ENCODE results near the gene AMBP. TPM values are rescaled to one million over a fixed set of nuclear protein-coding genes. Genes with fewer than 3 reads are reported as not detected.

Gene AMBP
- total and polyA plus RNA-seq, 2 donors (not counting 1 experiment from before 2014, with no cell fraction given) = not detected

DNA sequence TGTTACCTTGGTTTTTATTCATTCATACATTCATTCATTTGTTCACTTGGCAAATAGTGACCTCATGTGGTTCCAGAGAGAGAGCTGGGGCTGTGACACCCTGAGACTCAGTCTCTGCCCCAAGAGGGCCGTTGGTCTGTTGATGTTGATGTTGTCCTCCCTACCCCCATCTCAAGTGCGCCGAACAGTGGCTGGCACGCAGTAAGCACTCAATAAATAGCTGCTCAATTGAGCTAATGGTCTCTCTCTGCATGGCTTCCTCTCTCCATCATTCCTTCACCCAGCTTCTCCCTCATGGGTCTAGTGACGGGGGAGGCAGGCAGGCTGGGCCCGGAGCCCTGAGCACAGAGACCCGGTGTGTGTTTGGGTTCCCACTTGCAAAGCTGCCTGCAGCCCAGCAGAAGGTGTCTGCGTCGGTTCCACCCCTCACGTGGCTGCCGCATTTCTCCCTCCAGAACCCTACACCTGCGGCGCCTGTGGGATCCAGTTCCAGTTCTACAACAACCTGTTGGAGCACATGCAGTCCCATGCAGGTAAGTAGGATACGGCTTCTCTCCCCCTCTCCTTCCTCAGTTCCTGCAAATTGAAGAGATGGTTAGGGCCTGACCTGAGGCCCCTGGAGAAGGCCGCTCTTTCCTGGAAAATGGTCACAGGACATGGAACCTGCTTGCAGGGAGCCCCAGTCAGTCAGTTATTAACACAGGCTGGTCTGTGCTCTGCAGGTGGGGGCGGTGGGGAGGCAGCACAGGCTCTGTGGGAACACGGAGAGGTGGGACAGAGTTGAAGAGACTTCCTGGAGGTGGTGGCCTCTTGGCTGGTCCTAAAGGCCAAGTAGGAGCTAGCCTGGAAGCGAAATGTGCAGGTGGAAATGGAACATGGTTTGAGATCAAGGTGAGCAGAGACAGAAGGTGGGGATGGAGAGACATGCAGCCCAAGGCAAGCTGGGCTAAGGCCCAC is 42.0 kb downstream of the AMBP start:
- no peaks in the 10 kb centered on the region for H4K20me1 ChIP-seq (ENCODE audit: control insufficient read depth, insufficient read depth, low read length, poor library complexity, severe bottlenecking)
- no peak overlapping the region for H3K27ac ChIP-seq (ENCODE audit: low read length in 2 of 2)
- H3K4me3 ChIP-seq (ENCODE audit: control extremely low read depth in 1 of 5, extremely low read depth in 1 of 5, insufficient read depth in 1 of 5, low read depth in 2 of 5, low read length in 4 of 5) = no peak overlapping the region
- H3K27me3 Mint-ChIP-seq = no peaks in the 10 kb centered on the region
- no peak for ATAC-seq (ENCODE audit: low read depth)
- H3K27ac Mint-ChIP-seq = no peak overlapping the region
- ChIA-PET CTCF (no interaction called here), POLR2A (no interaction called here)
- no peaks in the 10 kb centered on the region for H3K9me3 Mint-ChIP-seq (ENCODE audit: insufficient read depth)
- no peak overlapping the region for H2AFZ ChIP-seq (ENCODE audit: insufficient read depth, low read depth, low read length, poor library complexity, severe bottlenecking)
- 94% methylated on average over 11 of the region's 18 CpGs for WGBS (ENCODE audit: insufficient coverage)
- DNase-seq = no peak
- H3K4me2 ChIP-seq (replicated peaks; ENCODE audit: low read depth, low read length, poor library complexity, severe bottlenecking) = no peak overlapping the region
- H3K27me3 ChIP-seq (replicated peaks in 1 of 4; ENCODE audit: control extremely low read depth in 1 of 4, control insufficient read depth in 3 of 4, insufficient read depth in 4 of 4, low read length in 3 of 4) = no peaks in the 10 kb centered on the region
- TF ChIP-seq, protein P1, sequence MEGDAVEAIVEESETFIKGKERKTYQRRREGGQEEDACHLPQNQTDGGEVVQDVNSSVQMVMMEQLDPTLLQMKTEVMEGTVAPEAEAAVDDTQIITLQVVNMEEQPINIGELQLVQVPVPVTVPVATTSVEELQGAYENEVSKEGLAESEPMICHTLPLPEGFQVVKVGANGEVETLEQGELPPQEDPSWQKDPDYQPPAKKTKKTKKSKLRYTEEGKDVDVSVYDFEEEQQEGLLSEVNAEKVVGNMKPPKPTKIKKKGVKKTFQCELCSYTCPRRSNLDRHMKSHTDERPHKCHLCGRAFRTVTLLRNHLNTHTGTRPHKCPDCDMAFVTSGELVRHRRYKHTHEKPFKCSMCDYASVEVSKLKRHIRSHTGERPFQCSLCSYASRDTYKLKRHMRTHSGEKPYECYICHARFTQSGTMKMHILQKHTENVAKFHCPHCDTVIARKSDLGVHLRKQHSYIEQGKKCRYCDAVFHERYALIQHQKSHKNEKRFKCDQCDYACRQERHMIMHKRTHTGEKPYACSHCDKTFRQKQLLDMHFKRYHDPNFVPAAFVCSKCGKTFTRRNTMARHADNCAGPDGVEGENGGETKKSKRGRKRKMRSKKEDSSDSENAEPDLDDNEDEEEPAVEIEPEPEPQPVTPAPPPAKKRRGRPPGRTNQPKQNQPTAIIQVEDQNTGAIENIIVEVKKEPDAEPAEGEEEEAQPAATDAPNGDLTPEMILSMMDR (IDR thresholded peaks at IDR 0.05) = no peak
- TF ChIP-seq EZH2 (IDR thresholded peaks at IDR 0.05; ENCODE audit: borderline replicate concordance, insufficient read depth, low read depth, low read length, poor library complexity, severe bottlenecking) = no peak
- H3K9me3 ChIP-seq (ENCODE audit: control extremely low read depth in 1 of 3, control insufficient read depth in 2 of 3, insufficient read depth in 1 of 3, low read length in 2 of 3) = no peaks in the 10 kb centered on the region
- H3K79me2 ChIP-seq (ENCODE audit: control insufficient read depth, insufficient read depth, low read length) = no peaks in the 10 kb centered on the region
- intact Hi-C loops (cut with micrococcal nuclease) = no loop called here
- H3K4me1 Mint-ChIP-seq = no peaks in the 10 kb centered on the region
- no peaks in the 10 kb centered on the region for H3K36me3 ChIP-seq (replicated peaks in 1 of 2; ENCODE audit: control extremely low read depth in 1 of 2, control insufficient read depth in 1 of 2, extremely low read depth in 1 of 2, insufficient read depth in 2 of 2, low read length in 1 of 2)
- no peaks in the 10 kb centered on the region for H3K4me1 ChIP-seq (ENCODE audit: control insufficient read depth in 2 of 2, insufficient read depth in 2 of 2, low read length in 2 of 2)
- H3K4me3 Mint-ChIP-seq = no peak overlapping the region
- no peak overlapping the region for H3K9ac ChIP-seq (ENCODE audit: low read length)

DNA sequence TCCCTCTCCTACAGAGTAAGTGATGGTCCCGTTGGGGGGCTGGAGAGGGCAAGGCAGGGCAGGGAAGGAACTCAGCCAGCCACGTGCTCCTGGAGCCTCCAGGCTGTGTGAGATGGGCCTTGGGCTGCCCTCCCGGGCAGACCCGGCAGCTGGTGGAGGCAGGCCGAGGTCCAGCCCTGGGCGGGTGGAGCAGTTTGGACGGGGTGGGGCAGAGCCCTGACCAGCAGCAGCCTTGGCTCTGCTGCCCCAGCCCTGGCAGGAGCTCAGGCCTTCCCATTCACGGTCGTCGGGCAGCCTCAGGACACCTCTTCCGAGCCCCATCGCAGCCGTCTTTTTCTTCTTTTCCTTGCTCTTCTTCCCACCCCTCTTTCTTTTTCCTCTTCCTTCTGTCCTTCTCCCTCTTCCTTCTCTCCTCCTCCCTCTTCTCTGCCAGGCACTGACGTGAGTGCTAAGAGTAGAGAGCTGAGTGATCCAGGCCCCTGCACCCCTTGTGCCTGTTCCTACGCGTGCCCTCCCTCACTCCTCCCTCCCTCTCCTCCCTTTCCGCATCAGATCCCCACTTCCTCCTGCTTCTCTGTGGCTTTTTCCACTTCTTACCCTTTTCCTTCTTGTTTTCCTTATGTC is 42.8 kb downstream of the AMBP start:
- Histone ChIP-seq H3K36me3 (replicated peaks in 1 of 2; ENCODE audit: control extremely low read depth in 1 of 2, control insufficient read depth in 1 of 2, extremely low read depth in 1 of 2, insufficient read depth in 2 of 2, low read length in 1 of 2) (no peaks in the 10 kb centered on the region), H3K4me1 (ENCODE audit: control insufficient read depth in 2 of 2, insufficient read depth in 2 of 2, low read length in 2 of 2) (no peaks in the 10 kb centered on the region), H3K27me3 (replicated peaks in 1 of 4; ENCODE audit: control extremely low read depth in 1 of 4, control insufficient read depth in 3 of 4, insufficient read depth in 4 of 4, low read length in 3 of 4) (no peaks in the 10 kb centered on the region), H2AFZ (ENCODE audit: insufficient read depth, low read depth, low read length, poor library complexity, severe bottlenecking) (no peak overlapping the region), H4K20me1 (ENCODE audit: control insufficient read depth, insufficient read depth, low read length, poor library complexity, severe bottlenecking) (no peaks in the 10 kb centered on the region), H3K79me2 (ENCODE audit: control insufficient read depth, insufficient read depth, low read length) (no peaks in the 10 kb centered on the region), H3K4me3 (ENCODE audit: control extremely low read depth in 1 of 5, extremely low read depth in 1 of 5, insufficient read depth in 1 of 5, low read depth in 2 of 5, low read length in 4 of 5) (no peak overlapping the region), H3K4me2 (replicated peaks; ENCODE audit: low read depth, low read length, poor library complexity, severe bottlenecking) (no peak overlapping the region), H3K9me3 (ENCODE audit: control extremely low read depth in 1 of 3, control insufficient read depth in 2 of 3, insufficient read depth in 1 of 3, low read length in 2 of 3) (no peaks in the 10 kb centered on the region), H3K9ac (ENCODE audit: low read length) (no peak overlapping the region), H3K27ac (ENCODE audit: low read length in 2 of 2) (no peak overlapping the region)
- no peak overlapping the region for H3K27ac Mint-ChIP-seq
- no peak for TF ChIP-seq EZH2 (IDR thresholded peaks at IDR 0.05; ENCODE audit: borderline replicate concordance, insufficient read depth, low read depth, low read length, poor library complexity, severe bottlenecking)
- TF ChIP-seq, protein P1 (IDR thresholded peaks at IDR 0.05) = no peak
- no peaks in the 10 kb centered on the region for H3K27me3 Mint-ChIP-seq
- no peaks in the 10 kb centered on the region for H3K9me3 Mint-ChIP-seq (ENCODE audit: insufficient read depth)
- DNase-seq (no peak), ATAC-seq (ENCODE audit: low read depth) (no peak)
- POLR2A ChIA-PET = no interaction called here
- CTCF ChIA-PET = no interaction called here
- intact Hi-C loops (cut with micrococcal nuclease) = no loop called here
- WGBS (ENCODE audit: insufficient coverage) = 90% methylated on average over 15 of the region's 17 CpGs
- H3K4me1 Mint-ChIP-seq = no peaks in the 10 kb centered on the region
- H3K4me3 Mint-ChIP-seq = no peak overlapping the region
